AG04449 (cell line): ENCODE measurements around the gene ARRB2.
"Not testable (repeated sequence)": the region's sequence is repeated elsewhere in the genome, so short reads cannot be mapped to it uniquely, and the experiment has no call there.

Experiments used
- CTCF ChIA-PET: fragments of 350-600 bp; formaldehyde crosslinking; extraction: SDS; loops from one replicate; lab custom pipeline; 2021; ENCODE audit warnings: antibody characterized with exemption; lab: Yijun Ruan, JAX
- POLR2A ChIA-PET: fragments of 400-600, 350-600 bp; formaldehyde crosslinking; extraction: SDS; loops from one replicate; lab custom pipeline; 2020; ENCODE audit warnings: antibody characterized with exemption, inconsistent platforms; lab: Yijun Ruan, JAX
- DNase-seq: peaks from one replicate; pipeline ENCODE4 v3.0.0-alpha.2; 2010; ENCODE audit warnings: low read depth, low spot score
- H3K4me3 ChIP-seq: 2 replicates; pipeline ENCODE4 v1.5.1; 2011; ENCODE audit warnings: low read depth, mild to moderate bottlenecking, control low read depth, low read length
- CTCF ChIP-seq: IDR thresholded peaks from one replicate; pipeline ENCODE4 v1.5.1; 2011; ENCODE audit warnings: mild to moderate bottlenecking, moderate library complexity, low read length, control low read depth, inconsistent platforms; ENCODE audit not compliant: insufficient read depth; ENCODE audit errors: missing control alignments

Gene ARRB2

GRCh38 chr17:4676791-4677190 is 33.6 kb upstream of the ARRB2 start:
- POLR2A ChIA-PET, result no interaction called here
- DNase-seq, result no peak
- CTCF ChIA-PET, result no interaction called here
- H3K4me3 ChIP-seq, result no peak overlapping the region
- no peak for TF ChIP-seq CTCF

GRCh38 chr17:4678448-4679026 is 31.9 kb upstream of the ARRB2 start:
- no peak for TF ChIP-seq CTCF
- DNase-seq, result peak; percentile 66
- POLR2A ChIA-PET, result no interaction called here
- CTCF ChIA-PET, result interaction anchor here (1.8 kb wide), 1 partner anchor 52 kb away, joined by 6 read pairs; no protein-coding TSS in a partner anchor
- no peak overlapping the region for H3K4me3 ChIP-seq

GRCh38 chr17:4679658-4680057 is 30.8 kb upstream of the ARRB2 start:
- no peak for DNase-seq
- H3K4me3 ChIP-seq, result no peak overlapping the region
- POLR2A ChIA-PET, result no interaction called here
- TF ChIP-seq CTCF, result no peak
- CTCF ChIA-PET, result interaction anchor here (1.2 to 1.8 kb wide), 2 partner anchors 30 to 53 kb away, joined by 4 to 6 read pairs; partner anchors contain the start of gene ARRB2

GRCh38 chr17:4683739-4684138 is 26.7 kb upstream of the ARRB2 start:
- DNase-seq, POLR2A ChIA-PET, CTCF ChIA-PET, H3K4me3 ChIP-seq: not testable (repeated sequence)

GRCh38 chr17:4689872-4690271 is 20.6 kb upstream of the ARRB2 start:
- H3K4me3 ChIP-seq, POLR2A ChIA-PET, DNase-seq, CTCF ChIA-PET: not testable (repeated sequence)

GRCh38 chr17:4690745-4691144 is 19.7 kb upstream of the ARRB2 start:
- no peak for TF ChIP-seq CTCF
- ChIA-PET CTCF (interaction anchor here (1.0 kb wide), 1 partner anchor 12 kb away, joined by 3 read pairs; no protein-coding TSS in a partner anchor), POLR2A (no interaction called here)
- H3K4me3 ChIP-seq, result no peak overlapping the region
- no peak for DNase-seq

GRCh38 chr17:4691686-4692085 is 18.7 kb upstream of the ARRB2 start:
- CTCF ChIA-PET, result interaction anchor here (1.0 kb wide), 1 partner anchor 11 kb away, joined by 3 read pairs; no protein-coding TSS in a partner anchor
- no peak for TF ChIP-seq CTCF
- no peak for DNase-seq

More at GRCh38 chr17:4691686-4692085, 18.7 kb upstream of the ARRB2 start:
- H3K4me3 ChIP-seq, result no peak overlapping the region
- POLR2A ChIA-PET, result interaction anchor here (0.6 kb wide), 1 partner anchor 529 kb away, joined by 3 read pairs; no protein-coding TSS in a partner anchor
